Caco-2 (cell line): Measurements from ENCODE around the gene SELENOI. TPM values are rescaled to one million over a fixed set of nuclear protein-coding genes. Genes with fewer than 3 reads are reported as not detected.
"Not testable (repeated sequence)": the region's sequence is repeated elsewhere in the genome, so short reads cannot be mapped to it uniquely, and the experiment has no call there.

Experiments used
- BruUV-seq: library from RNA; stranded (reverse); fragments of 400-500 nt; replicated peaks from 2 replicates; lab custom pipeline; 2021; lab: Mats Ljungman, UMichigan
- CTCF ChIA-PET: fragments of 300-600 bp; sonication (Branson Sonifier 250); formaldehyde crosslinking; loops from one replicate; lab custom pipeline; 2022; ENCODE audit warnings: antibody characterized with exemption; lab: Charles Lee
- POLR2A ChIA-PET: fragments of 300-600 bp; sonication (Branson Sonifier 250); formaldehyde crosslinking; loops from one replicate; lab custom pipeline; 2022; ENCODE audit warnings: antibody characterized with exemption; lab: Charles Lee
- DNase-seq, 2 experiments: peaks; one replicate each; pipeline versions ENCODE4 v3.0.0 to v3.0.0-alpha.2; 2020 to 2022
- H3K27me3 ChIP-seq: replicated peaks from 2 replicates; pipeline ENCODE4 v1.6.0; 2011; ENCODE audit warnings: low read length; ENCODE audit not compliant: control insufficient read depth, insufficient read depth
- H3K36me3 ChIP-seq: 2 replicates; pipeline ENCODE4 v1.5.1; 2011; ENCODE audit warnings: low read length; ENCODE audit not compliant: control insufficient read depth, insufficient read depth
- H3K4me1 ChIP-seq: fragments of 250-450 bp; sonication (Bioruptor Pico); 2 replicates; pipeline ENCODE4 v1.5.1; 2020; ENCODE audit warnings: mild to moderate bottlenecking
- H3K4me3 ChIP-seq: 2 replicates; pipeline ENCODE4 v1.5.1; 2011; ENCODE audit warnings: low read depth, mild to moderate bottlenecking, control low read depth, low read length
- H3K9me3 ChIP-seq: fragments of 250-450 bp; sonication (Bioruptor Pico); 2 replicates; pipeline ENCODE4 v1.5.1; 2020; ENCODE audit warnings: mild to moderate bottlenecking, moderate library complexity
- H3K27ac Mint-ChIP-seq: one replicate; pipeline ENCODE4 v1.8.0; 2022; ENCODE audit warnings: mixed read lengths; ENCODE audit not compliant: unreplicated experiment
- H3K27me3 Mint-ChIP-seq: one replicate; pipeline ENCODE4 v1.8.0; 2022; ENCODE audit warnings: mixed read lengths; ENCODE audit not compliant: insufficient read depth, unreplicated experiment
- H3K36me3 Mint-ChIP-seq: one replicate; pipeline ENCODE4 v1.8.0; 2022; ENCODE audit warnings: mild to moderate bottlenecking, mixed read lengths; ENCODE audit not compliant: insufficient read depth, unreplicated experiment
- H3K4me1 Mint-ChIP-seq: one replicate; pipeline ENCODE4 v1.8.0; 2022; ENCODE audit warnings: low read depth, mixed read lengths; ENCODE audit not compliant: unreplicated experiment
- H3K4me3 Mint-ChIP-seq: one replicate; pipeline ENCODE4 v1.8.0; 2022; ENCODE audit warnings: mild to moderate bottlenecking, moderate library complexity, mixed read lengths; ENCODE audit not compliant: unreplicated experiment
- H3K9me3 Mint-ChIP-seq: one replicate; pipeline ENCODE4 v1.8.0; 2022; ENCODE audit warnings: mixed read lengths; ENCODE audit not compliant: unreplicated experiment
- CTCF ChIP-seq, 2 experiments: fragments of 200-600 bp in 1 of 2; IDR thresholded peaks; 1 replicate in 1 of 2; 2 replicates in 1 of 2; pipeline versions ENCODE4 v1.5.1 to v1.8.0; 2011 to 2022; ENCODE audit warnings: antibody characterized with exemption in 1 of 2, control low read depth in 1 of 2, inconsistent platforms in 1 of 2, low read depth in 1 of 2, low read length in 1 of 2, mild to moderate bottlenecking in 1 of 2, moderate library complexity in 1 of 2; ENCODE audit not compliant: insufficient read depth in 1 of 2, severe bottlenecking in 1 of 2, unreplicated experiment in 1 of 2
- intact Hi-C: fragments of 100-400 bp; cut with micrococcal nuclease; formaldehyde crosslinking; loops from one replicate; pipeline ENCODE4 v1.10.0; 2022; ENCODE audit not compliant: unreplicated experiment
- total RNA-seq: library from RNA; stranded (reverse); gene quantifications from 2 replicates; pipeline ENCODE4 v1.2.3, GENCODE V29; 2022

The SELENOI gene
- total RNA-seq, 1 experiment from 2014 or later = 68.9 TPM

DNA sequence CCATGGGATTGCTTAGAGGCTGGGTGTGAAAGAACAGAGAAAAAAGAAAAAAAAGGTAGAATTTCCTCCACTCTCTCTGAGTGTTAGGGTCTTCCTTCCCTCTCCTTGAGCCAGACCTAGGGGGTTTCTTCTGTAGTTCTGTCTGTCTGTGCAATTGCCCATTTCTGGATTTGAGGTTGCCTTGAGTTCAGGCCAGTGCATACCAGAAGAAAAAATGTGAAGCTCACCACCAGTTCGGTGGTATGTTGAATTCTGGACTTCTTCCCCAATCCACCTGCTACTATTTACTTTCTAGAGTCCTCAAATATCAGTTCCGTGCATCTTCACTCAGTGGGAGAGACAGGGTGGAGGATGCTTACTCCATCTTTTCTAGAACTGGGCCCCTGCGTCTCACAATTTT lies 15.3 kb upstream of the SELENOI start:
- DNase-seq = no peak
- no peaks in the 10 kb centered on the region for H3K4me1 ChIP-seq
- Mint-ChIP-seq H3K4me3 (no peak overlapping the region), H3K4me1 (peaks cover 13% of the 10 kb centered on the region), H3K36me3 (no peaks in the 10 kb centered on the region), H3K9me3 (no peaks in the 10 kb centered on the region), H3K27me3 (no peaks in the 10 kb centered on the region), H3K27ac (no peak overlapping the region)
- CTCF ChIA-PET = interaction anchor here (0.6 to 1.4 kb wide), 4 partner anchors 12 to 95 kb away, joined by 3 to 6 read pairs (median 4); no protein-coding TSS in a partner anchor
- H3K9me3 ChIP-seq = no peaks in the 10 kb centered on the region
- H3K27me3 ChIP-seq = no peaks in the 10 kb centered on the region
- TF ChIP-seq CTCF (IDR thresholded peaks at IDR 0.05; ENCODE audit: insufficient read depth in 1 of 2, low read depth in 1 of 2, low read length in 1 of 2, severe bottlenecking in 1 of 2, unreplicated experiment in 1 of 2) = no peak
- intact Hi-C loops = loop anchor here (1.0 to 2.0 kb wide), 3 partner anchors 86 to 379 kb away; partner anchors contain the start of genes HADHA and HADHB
- no peaks in the 10 kb centered on the region for H3K36me3 ChIP-seq
- POLR2A ChIA-PET = no interaction called here
- H3K4me3 ChIP-seq = no peak overlapping the region
- BruUV-seq = no TSS peak

- POLR2A ChIA-PET = not testable (repeated sequence)
- intact Hi-C loops = loop anchor here (2.0 kb wide), 1 partner anchor 87 kb away; the partner anchor contains the start of genes HADHA and HADHB
These were observed 14.6 kb upstream of the SELENOI start for GRCh38 chr2:26331321-26331720.

GRCh38 chr2:26333293-26333692 lies 12.7 kb upstream of the SELENOI start:
- H3K9me3 Mint-ChIP-seq = no peaks in the 10 kb centered on the region
- TF ChIP-seq CTCF (IDR thresholded peaks at IDR 0.05; ENCODE audit: insufficient read depth in 1 of 2, low read depth in 1 of 2, low read length in 1 of 2, severe bottlenecking in 1 of 2, unreplicated experiment in 1 of 2) = no peak
- H3K4me3 Mint-ChIP-seq = no peak overlapping the region
- intact Hi-C loops = no loop called here
- H3K4me1 Mint-ChIP-seq = peaks cover 20% of the 10 kb centered on the region
- no peaks in the 10 kb centered on the region for H3K27me3 Mint-ChIP-seq
- Histone ChIP-seq H3K4me1 (no peaks in the 10 kb centered on the region), H3K27me3 (no peaks in the 10 kb centered on the region), H3K36me3 (no peaks in the 10 kb centered on the region), H3K4me3 (no peak overlapping the region), H3K9me3 (no peaks in the 10 kb centered on the region)
- no peaks in the 10 kb centered on the region for H3K36me3 Mint-ChIP-seq
- no TSS peak for BruUV-seq
- H3K27ac Mint-ChIP-seq = no peak overlapping the region
- DNase-seq = peak; percentile 36 to 61
- ChIA-PET POLR2A (interaction anchor here (0.7 kb wide), 1 partner anchor 12 kb away, joined by 4 read pairs; the partner anchor contains the start of gene SELENOI), CTCF (interaction anchor here (0.6 kb wide), 1 partner anchor 12 kb away, joined by 3 read pairs; no protein-coding TSS in a partner anchor)

More at GRCh38 chr2:26331321-26331720, 14.6 kb upstream of the SELENOI start:
- not testable (repeated sequence) for DNase-seq, BruUV-seq, H3K36me3 Mint-ChIP-seq, H3K27ac Mint-ChIP-seq, H3K4me3 ChIP-seq, H3K9me3 Mint-ChIP-seq, H3K4me3 Mint-ChIP-seq, H3K27me3 ChIP-seq, H3K27me3 Mint-ChIP-seq, H3K4me1 ChIP-seq, H3K36me3 ChIP-seq, H3K9me3 ChIP-seq
- CTCF ChIA-PET = interaction anchor here (1.3 to 1.4 kb wide), 2 partner anchors 13 to 96 kb away, joined by 4 to 6 read pairs; no protein-coding TSS in a partner anchor
- peaks cover 19% of the 10 kb centered on the region for H3K4me1 Mint-ChIP-seq
